SK-N-SH treated with all-trans-retinoic acid at 6 μM for 48 hours (cell line): ENCODE results near the gene PPFIA1.

Experiments used
- ATAC-seq: fragments of 200-7000 bp; cut with Tn5 transposase; 3 replicates; pipeline ENCODE4 v1.9.1; 2020; ENCODE audit warnings: mild to moderate bottlenecking, moderate library complexity
- ARNTL ChIP-seq: fragments of 450-650 bp; formaldehyde crosslinking; IDR thresholded peaks from 2 replicates; pipeline ENCODE4 v1.5.0; 2020; ENCODE audit warnings: low read depth, mild to moderate bottlenecking, moderate library complexity, borderline replicate concordance
- BACH2 ChIP-seq: fragments of 250-450 bp; sonication (Bioruptor Pico); IDR thresholded peaks from 2 replicates; pipeline ENCODE4 v1.9.0; 2021; ENCODE audit warnings: mild to moderate bottlenecking, borderline replicate concordance
- CSDC2 ChIP-seq: fragments of 250-450 bp; sonication (Bioruptor Pico); IDR thresholded peaks from 2 replicates; pipeline ENCODE4 v1.5.0; 2020; ENCODE audit warnings: mild to moderate bottlenecking, moderate library complexity
- CSRNP3 ChIP-seq: fragments of 250-450 bp; sonication (Bioruptor Pico); IDR thresholded peaks from 2 replicates; pipeline ENCODE4 v1.5.1; 2021; ENCODE audit warnings: mild to moderate bottlenecking, moderate library complexity
- ISL1 ChIP-seq: fragments of 250-450 bp; sonication (Bioruptor Pico); IDR thresholded peaks from 2 replicates; pipeline ENCODE4 v2.1.2; 2022; ENCODE audit warnings: mild to moderate bottlenecking, moderate library complexity
- OSR1 ChIP-seq: fragments of 250-450 bp; sonication (Bioruptor Pico); IDR thresholded peaks from 2 replicates; pipeline ENCODE4 v1.8.0; 2022; ENCODE audit warnings: moderate library complexity, mild to moderate bottlenecking, inconsistent platforms
- PATZ1 ChIP-seq: fragments of 250-450 bp; sonication (Bioruptor Pico); IDR thresholded peaks from 2 replicates; pipeline ENCODE4 v1.8.0; 2020; ENCODE audit warnings: mild to moderate bottlenecking, moderate library complexity, borderline replicate concordance
- POU6F1 ChIP-seq: fragments of 250-450 bp; sonication (Bioruptor Pico); IDR thresholded peaks from 2 replicates; pipeline ENCODE4 v1.8.0; 2021; ENCODE audit warnings: low read depth, mild to moderate bottlenecking, moderate library complexity, borderline replicate concordance
- PPARA ChIP-seq: fragments of 250-450 bp; sonication (Bioruptor Pico); IDR thresholded peaks from 2 replicates; pipeline ENCODE4 v1.5.0; 2020; ENCODE audit warnings: mild to moderate bottlenecking, borderline replicate concordance
- RARB ChIP-seq: fragments of 250-450 bp; sonication (Bioruptor Pico); IDR thresholded peaks from 2 replicates; pipeline ENCODE4 v1.8.0; 2021; ENCODE audit warnings: mild to moderate bottlenecking, moderate library complexity
- TCF4 ChIP-seq: fragments of 250-450 bp; sonication (Bioruptor Pico); IDR thresholded peaks from 2 replicates; pipeline ENCODE4 v1.8.0; 2021; ENCODE audit warnings: mild to moderate bottlenecking, moderate library complexity, borderline replicate concordance
- TOX ChIP-seq: fragments of 250-450 bp; sonication (Bioruptor Pico); IDR thresholded peaks from 2 replicates; pipeline ENCODE4 v1.8.0; 2021; ENCODE audit warnings: mild to moderate bottlenecking, moderate library complexity, borderline replicate concordance
- ZC3H10 ChIP-seq: fragments of 250-450 bp; sonication (Bioruptor Pico); IDR thresholded peaks from 2 replicates; pipeline ENCODE4 v1.5.1; 2021; ENCODE audit warnings: mild to moderate bottlenecking, moderate library complexity
- ZFP3 ChIP-seq: fragments of 250-450 bp; sonication (Bioruptor Pico); IDR thresholded peaks from 2 replicates; pipeline ENCODE4 v1.5.0; 2020; ENCODE audit warnings: mild to moderate bottlenecking, moderate library complexity
- ZFP30 ChIP-seq: fragments of 450-650 bp; formaldehyde crosslinking; IDR thresholded peaks from 2 replicates; pipeline ENCODE4 v1.5.0; 2022; ENCODE audit warnings: mild to moderate bottlenecking, moderate library complexity
- ZNF565 ChIP-seq: fragments of 450-650 bp; formaldehyde crosslinking; conservative IDR thresholded peaks from 2 replicates; pipeline ENCODE4 v1.5.0; 2020; ENCODE audit warnings: low read depth, mild to moderate bottlenecking, moderate library complexity
- ZNF70 ChIP-seq: fragments of 450-650 bp; formaldehyde crosslinking; IDR thresholded peaks from 2 replicates; pipeline ENCODE4 v1.5.0; 2020; ENCODE audit warnings: mild to moderate bottlenecking, moderate library complexity
- ZNF8 ChIP-seq: fragments of 450-650 bp; formaldehyde crosslinking; IDR thresholded peaks from 2 replicates; pipeline ENCODE4 v1.5.0; 2020; ENCODE audit warnings: mild to moderate bottlenecking, moderate library complexity
- TF ChIP-seq, protein P1 (sequence below): fragments of 250-450 bp; sonication (Bioruptor Pico); IDR thresholded peaks from 2 replicates; pipeline ENCODE4 v1.5.1; 2020; ENCODE audit warnings: low read depth, mild to moderate bottlenecking, moderate library complexity

PPFIA1 gene

GRCh38 chr11:70430671-70431574 is 160.4 kb downstream of the PPFIA1 start:
- ATAC-seq = no peak
- TF ChIP-seq PPARA (CRISPR knock-in tag) = no peak
- TF ChIP-seq, protein P1, sequence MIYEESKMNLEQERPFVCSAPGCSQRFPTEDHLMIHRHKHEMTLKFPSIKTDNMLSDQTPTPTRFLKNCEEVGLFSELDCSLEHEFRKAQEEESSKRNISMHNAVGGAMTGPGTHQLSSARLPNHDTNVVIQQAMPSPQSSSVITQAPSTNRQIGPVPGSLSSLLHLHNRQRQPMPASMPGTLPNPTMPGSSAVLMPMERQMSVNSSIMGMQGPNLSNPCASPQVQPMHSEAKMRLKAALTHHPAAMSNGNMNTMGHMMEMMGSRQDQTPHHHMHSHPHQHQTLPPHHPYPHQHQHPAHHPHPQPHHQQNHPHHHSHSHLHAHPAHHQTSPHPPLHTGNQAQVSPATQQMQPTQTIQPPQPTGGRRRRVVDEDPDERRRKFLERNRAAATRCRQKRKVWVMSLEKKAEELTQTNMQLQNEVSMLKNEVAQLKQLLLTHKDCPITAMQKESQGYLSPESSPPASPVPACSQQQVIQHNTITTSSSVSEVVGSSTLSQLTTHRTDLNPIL (CRISPR knock-in tag) = no peak
- TF ChIP-seq ARNTL = no peak
- no peak for TF ChIP-seq ZNF70 (CRISPR knock-in tag)
- no peak for TF ChIP-seq CSDC2 (CRISPR knock-in tag)
- no peak for TF ChIP-seq ZFP3
- TF ChIP-seq ISL1 (CRISPR knock-in tag) = no peak
- no peak for TF ChIP-seq ZFP30
- TF ChIP-seq, all 23 proteins: peak for 0

DNA sequence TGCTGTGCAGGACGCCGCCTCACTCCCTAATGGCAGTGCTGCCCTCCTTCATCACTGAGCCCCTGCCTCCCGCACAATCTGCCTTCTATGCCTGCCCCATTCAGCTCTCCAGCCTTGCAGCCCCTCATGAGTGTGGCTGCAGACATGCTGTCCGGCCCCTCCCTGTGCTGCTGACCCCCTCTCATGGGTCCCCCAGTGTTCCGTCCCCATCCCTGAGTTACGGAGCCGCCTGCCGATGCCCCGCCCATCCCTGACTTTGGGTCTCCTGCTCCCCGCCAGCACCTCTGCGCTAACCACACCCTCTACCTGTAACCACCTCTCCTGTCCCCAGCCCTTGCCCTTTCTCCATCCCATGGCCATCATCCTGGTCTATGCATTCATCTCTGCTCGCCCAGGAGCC is 161.1 kb downstream of the PPFIA1 start:
- no peak for ATAC-seq
- TF ChIP-seq ZNF8 = no peak
- TF ChIP-seq PATZ1 = no peak
- TF ChIP-seq POU6F1 = no peak
- TF ChIP-seq TCF4 = no peak
- no peak for TF ChIP-seq BACH2 (CRISPR knock-in tag)
- TF ChIP-seq, protein P1 (CRISPR knock-in tag) = no peak
- TF ChIP-seq ZNF565 (CRISPR knock-in tag) = no peak
- no peak for TF ChIP-seq ISL1 (CRISPR knock-in tag)
- TF ChIP-seq ZFP3 = no peak
- no peak for TF ChIP-seq PPARA (CRISPR knock-in tag)
- TF ChIP-seq CSDC2 (CRISPR knock-in tag) = no peak
- TF ChIP-seq ZNF70 (CRISPR knock-in tag) = no peak
- no peak for TF ChIP-seq OSR1 (CRISPR knock-in tag)
- TF ChIP-seq, all 23 proteins: peak for 0

DNA sequence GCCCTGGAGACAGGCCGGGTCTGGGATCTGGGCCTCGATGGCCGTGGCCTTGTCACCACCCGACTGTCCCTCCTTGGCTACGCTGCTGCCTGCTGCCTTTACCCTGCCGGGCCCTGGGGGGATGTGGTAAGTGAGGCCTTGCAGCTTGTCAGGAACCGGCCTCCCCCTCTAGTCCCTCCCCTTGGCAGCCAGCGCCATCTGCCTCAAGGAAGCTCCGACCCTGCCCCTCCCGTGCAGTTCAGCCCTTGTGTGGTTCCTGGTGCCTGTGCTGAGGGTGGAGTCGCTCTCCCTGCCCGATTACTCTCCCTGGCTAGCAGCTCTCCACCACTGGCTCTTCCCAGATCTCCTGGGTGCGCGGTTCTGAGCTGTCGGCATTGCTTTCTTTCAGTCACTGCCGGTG is 161.6 kb downstream of the PPFIA1 start:
- no peak for ATAC-seq

DNA sequence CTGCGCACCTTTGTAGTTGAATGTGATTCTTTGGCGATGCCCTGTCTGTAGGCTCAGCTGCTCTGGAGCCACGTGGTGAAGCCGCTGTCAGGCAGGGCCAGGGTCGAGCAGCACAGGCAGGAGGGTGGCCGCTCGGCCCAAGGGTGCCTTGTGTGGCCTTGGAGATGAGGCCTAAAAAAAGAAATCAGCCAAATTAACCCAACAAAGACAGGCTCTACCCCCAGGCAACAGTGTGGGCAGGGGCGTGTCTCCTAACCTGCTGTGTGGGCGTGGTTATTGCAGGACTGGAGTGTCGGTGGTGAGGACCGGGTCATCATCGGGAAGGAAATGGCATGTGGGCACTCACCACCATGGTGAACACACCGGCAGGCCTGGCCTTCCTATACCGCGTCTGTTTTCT is 162.1 kb downstream of the PPFIA1 start:
- no peak for ATAC-seq
- no peak for TF ChIP-seq ISL1 (CRISPR knock-in tag)
- no peak for TF ChIP-seq ZNF70 (CRISPR knock-in tag)
- TF ChIP-seq RARB (CRISPR knock-in tag) = no peak
- no peak for TF ChIP-seq ZFP30
- no peak for TF ChIP-seq TOX (CRISPR knock-in tag)
- no peak for TF ChIP-seq POU6F1
- TF ChIP-seq ZC3H10 = no peak
- TF ChIP-seq ZNF8 = no peak

More for the DNA sequence above, 161.6 kb downstream of the PPFIA1 start:
- TF ChIP-seq ISL1 (CRISPR knock-in tag) = no peak
- TF ChIP-seq CSRNP3 (CRISPR knock-in tag) = no peak
- TF ChIP-seq PPARA (CRISPR knock-in tag) = no peak
